NCI-H345 (cell line): Measurements from ENCODE around the gene GIPC2.
"Not testable (repeated sequence)": the region's sequence is repeated elsewhere in the genome, so short reads cannot be mapped to it uniquely, and the experiment has no call there.

ENCODE experiments used
- DNase-seq: peaks from one replicate; lab custom pipeline; 2025; lab: John Stamatoyannopoulos, UW

Gene GIPC2

GRCh38 chr1:78036450-78036849 is 9.3 kb upstream of the GIPC2 start:
- no peak for DNase-seq

DNA sequence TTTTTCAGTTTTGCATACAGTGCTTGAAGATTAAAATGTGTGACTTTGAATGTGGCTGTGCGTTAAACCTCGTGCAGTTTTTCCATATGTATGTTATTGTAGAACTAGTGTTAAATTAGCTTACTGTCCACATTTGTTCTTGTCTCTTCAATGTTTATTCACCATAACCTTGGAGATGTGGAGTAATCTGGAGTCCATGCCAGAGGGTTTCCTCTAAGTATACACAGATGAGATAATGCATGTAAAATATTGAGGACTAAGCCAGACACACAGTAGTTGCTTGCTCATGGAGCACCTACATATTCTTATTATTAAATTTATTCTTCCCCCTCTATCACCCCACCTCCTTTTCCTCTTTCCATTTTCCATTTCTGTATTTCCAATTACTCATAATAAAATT is 7.7 kb upstream of the GIPC2 start:
- no peak for DNase-seq

GRCh38 chr1:78038491-78038939 is 7.3 kb upstream of the GIPC2 start:
- DNase-seq: peak; percentile 13

DNA sequence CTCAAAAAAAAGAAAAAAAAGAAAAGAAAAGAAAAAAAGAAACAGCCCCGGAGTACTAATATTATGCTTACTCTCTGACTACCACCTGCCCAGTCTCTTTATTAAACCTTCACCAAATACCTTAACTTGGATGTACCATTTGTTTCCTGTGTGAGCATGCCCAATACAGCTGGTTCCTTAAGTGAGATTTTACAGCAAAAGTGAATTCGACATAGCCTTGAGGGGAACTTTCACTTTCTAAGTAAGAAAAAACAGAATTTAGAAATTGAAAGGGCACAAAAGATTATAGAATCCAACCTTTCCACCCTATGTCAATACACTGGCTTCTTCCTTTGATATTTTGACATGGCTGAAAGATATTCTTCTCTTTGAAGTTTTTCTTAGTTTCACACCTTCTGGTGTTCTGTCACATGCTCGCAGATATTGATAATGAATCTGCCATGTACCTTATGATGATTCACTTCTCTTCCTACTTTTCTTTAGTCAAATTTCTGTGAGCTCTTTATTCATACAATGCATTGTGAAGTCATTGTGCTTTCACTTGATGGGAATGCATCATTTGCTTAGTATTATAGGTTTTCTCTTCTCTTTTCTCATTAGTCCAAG is 5.2 kb upstream of the GIPC2 start:
- no peak for DNase-seq

DNA sequence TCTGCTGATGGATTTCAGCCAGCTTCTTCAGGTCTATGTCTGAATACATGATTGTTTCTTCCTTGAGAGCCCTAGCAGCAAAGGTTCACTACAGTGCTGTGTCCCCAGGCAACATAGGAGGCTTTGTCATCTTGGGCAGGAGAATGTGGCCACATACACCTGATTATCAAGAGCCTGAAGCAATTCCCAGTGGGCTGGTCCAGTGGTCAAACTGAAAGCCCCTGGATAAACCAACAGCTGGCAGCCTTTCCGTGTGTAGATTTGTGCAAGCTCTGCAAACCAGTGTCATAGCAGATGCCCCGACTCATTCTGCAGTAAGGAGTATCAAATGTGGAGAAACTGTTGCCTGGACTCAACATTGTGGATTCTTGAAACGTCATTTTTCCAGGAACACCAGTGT is 2.3 kb upstream of the GIPC2 start:
- no peak for DNase-seq

GRCh38 chr1:78044796-78045562 is 787 bp upstream of the GIPC2 start:
- no peak for DNase-seq

GRCh38 chr1:78045563-78045925 is 222 bp upstream of the GIPC2 start:
- no peak for DNase-seq

GRCh38 chr1:78047106-78047505 is 1.3 kb downstream of the GIPC2 start:
- DNase-seq: no peak

DNA sequence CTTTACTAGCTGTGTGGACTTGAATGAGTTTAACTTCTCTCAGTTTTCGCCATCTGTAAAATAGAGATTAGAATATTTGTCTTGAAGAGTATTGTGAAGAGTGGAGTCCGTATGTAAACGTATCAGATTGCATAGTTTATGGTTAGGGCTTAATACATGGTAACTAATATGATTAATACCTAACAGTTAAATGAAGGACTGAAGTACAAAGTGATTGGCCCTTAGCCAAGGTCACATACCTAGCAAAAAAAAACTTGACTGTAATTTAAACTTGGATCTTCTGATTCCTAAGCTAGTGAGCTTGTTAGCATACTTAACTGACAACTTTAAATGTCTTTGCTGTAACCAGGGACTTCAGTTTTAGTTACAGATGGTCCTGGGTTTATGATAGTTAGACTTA is 1.9 kb downstream of the GIPC2 start:
- DNase-seq: no peak

DNA sequence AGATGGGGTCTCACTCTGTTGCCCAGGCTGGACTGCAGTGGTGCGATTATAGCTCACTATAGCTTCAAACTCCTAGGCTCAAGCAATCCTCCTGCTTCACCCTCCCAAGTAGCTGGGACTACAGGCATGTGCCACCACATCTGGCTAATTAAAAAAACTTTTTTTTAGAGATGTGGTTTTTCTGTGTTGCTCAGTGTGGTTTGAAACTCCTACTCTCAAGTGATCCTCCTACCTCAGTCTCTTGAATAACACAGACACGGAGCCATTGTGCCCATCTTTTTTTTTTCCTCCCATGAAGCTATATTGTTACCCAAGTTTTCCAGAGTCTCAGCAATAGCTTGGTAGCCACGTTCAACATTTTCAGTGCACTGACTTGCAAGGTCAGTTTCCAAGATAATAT is 2.7 kb downstream of the GIPC2 start:
- no peak for DNase-seq

DNA sequence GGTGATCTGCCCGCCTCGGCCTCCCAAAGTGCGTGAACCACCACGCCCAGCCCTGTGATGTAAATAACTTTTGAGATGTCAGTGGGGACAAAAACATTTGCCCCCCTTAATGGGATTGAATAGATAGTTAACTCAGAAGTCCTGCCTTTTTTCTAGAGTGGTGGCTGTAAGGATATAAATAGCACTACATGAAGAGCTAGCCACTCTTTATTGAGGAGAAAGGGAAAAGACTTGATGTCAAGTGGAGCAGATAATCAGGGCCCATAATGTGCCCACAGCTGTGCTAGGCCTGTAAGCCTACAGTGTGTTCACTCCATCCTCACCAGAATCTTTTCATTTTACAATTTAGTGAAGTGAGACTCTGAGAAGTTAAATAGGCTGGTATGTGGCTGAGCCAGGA is 3.6 kb downstream of the GIPC2 start:
- DNase-seq: no peak

DNA sequence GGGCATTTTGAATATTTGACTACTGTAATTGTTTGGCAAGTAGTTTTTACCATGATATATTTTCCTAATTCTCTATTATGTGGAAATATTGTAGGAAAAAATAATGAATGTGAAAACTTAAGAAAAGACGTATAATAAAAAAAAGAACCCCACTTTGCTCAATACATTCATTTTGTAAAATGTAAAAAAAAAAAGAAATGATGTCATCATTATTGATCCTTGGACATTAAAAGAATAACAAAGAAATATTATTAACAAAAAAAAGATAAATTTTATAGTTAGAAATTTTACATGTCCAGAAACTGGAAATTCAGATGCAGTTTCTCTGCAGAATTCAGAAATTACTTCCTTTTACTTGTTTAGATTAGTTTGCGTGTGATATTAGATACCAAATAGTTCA is 5.2 kb downstream of the GIPC2 start:
- DNase-seq: no peak

DNA sequence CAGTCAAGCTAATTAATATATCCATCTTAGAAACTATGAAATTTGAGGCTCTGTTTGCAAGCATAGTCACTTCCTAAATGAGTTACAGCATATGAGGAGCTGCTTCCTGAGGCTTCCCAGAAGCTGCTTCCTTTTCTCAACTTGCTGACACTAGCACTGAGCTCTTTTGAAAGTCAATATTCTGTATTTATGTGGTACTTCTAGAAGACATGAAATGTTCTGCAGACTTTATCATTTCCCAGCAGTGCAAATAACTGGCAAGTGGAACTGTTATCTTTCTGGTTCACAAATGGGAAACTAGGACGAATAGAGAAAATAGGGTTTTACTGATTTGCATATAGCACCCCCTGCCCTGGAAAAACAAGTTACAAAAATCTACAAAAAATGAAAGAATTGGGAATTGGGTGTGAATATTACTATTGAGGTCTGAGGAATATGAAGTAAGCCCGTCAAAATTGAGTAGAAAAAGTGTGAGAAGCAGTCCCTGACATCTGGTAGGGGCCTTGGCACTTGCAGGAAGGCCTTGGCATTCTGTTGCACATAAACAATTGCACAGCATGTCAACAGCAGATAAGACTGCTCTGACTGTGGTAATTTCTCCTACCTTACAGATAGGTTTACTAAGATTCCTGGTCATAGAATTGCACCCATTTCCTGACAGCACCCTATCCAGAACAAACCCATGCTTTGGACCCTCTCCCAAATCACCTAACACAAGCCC is 7.1 kb downstream of the GIPC2 start:
- no peak for DNase-seq

GRCh38 chr1:78053498-78053897 is 7.7 kb downstream of the GIPC2 start:
- DNase-seq: no peak

- no peak for DNase-seq
Measured at GRCh38 chr1:78054559-78054958, 8.8 kb downstream of the GIPC2 start.

GRCh38 chr1:78054972-78055371 is 9.2 kb downstream of the GIPC2 start:
- no peak for DNase-seq

DNA sequence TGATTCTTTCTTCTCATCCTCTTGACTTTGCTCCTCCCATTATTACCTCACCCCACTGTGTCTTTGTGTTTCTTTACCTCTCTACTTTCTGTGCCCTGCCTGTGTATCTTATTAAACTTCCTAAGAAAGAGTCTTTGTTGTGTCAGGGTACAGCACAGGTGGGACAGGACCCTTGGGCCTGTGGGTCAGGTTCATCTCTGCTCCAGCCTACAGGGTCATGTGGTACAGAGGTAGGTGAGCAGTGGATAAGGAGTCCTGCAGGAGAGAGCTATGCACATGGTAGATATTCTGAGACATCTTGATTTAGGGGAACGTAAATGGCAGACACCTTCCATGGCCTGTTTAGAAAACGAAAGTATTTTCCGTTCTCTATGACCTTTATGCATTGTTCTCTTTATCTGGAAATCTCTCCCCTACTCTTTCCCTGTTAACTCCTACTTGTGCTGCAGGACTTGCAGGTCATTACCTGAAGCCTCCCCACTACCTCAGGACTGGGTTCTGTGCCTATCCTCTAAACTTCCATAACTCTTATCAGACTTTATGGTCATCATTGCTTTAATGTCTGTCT is 9.9 kb downstream of the GIPC2 start:
- DNase-seq: no peak

GRCh38 chr1:78058670-78059069 is 12.9 kb downstream of the GIPC2 start:
- no peak for DNase-seq

DNA sequence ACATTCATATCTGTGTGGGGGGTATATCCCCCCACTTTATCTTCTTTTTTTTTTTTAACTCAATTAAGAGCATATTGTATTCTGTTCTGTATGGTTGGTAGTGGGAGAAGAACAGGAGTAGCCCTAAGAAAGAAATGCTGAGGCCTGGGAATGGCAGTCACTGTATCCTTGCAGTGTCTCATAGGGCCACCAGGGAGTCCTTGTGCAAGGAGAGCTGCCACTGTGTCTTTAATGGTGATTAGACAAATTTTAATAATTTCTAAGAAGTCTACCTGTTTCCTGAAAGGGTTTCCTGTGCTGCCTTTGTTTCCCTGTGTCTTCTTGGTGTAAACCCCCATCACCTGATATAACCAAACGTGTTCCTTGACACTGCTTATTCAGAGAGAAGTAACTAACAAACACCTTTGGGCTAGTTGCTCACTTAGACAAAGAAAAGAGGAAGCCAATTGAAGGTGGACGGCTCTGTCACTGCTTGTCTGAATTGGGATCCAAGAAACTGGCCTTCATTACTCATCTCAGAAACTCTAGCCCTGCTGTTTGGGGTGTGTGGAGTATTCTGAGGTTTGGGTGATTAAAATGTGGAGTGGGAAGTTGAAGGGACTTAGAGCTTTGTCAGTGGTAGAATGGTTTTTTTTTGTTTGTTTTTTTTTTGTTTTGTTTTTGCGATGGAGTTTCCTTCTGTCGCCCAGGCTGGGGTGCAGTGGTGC is 15.2 kb downstream of the GIPC2 start:
- no peak for DNase-seq

DNA sequence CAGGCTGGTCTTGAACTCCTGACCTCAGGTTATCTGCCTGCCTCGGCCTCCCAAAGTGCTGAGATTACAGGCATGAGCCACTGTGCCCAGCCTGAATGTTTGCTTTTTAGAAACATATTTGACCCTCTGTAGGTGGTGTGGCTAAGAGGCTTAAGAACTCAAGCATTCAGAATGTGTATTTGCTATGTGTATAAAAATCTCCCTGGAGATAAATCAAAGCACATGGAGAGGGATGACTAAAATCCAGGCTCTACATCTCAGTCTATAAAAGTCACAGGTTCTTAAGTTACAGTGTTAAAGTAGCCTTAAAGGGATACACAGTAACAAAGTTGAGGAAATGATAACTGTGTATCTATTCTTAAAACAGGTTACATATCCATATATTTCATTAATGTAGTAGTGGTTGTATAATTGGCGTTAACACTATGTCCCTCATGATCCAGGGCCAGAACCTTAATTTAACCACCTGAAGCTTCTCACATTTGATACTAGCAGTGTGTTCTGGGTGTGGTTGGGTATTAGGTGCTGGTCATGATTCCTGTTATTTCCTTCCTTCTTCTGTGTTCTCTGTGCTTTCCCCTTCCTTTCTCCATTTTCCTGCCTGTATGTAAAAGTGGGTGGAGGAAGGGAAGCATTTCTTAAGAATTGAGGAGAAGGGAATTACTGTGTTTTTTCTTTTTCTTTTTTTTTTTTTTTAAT is 16.2 kb downstream of the GIPC2 start:
- no peak for DNase-seq

DNA sequence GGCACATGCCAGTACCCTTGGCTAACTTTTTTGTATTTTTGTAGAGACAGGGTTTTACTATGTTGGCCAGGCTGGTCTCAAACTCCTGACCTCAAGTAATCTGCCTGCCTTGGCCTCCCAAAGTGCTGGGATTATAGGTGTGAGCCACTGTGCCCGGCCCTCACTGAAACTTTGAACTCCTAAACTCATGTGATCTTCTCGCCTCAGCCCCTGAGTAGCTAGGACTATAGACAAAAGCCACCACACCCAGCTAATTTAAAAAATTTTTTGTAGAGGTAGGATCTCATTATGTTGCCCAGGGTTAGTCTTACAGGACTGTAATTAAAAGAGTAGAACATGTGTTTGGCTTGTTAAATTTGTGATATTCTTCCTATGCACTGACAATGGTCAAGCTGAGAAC is 19.1 kb downstream of the GIPC2 start:
- DNase-seq: not testable (repeated sequence)
